AG04450 (cell line): Measurements from ENCODE around the gene LRTM2. TPM values are rescaled to one million over a fixed set of nuclear protein-coding genes. Genes with fewer than 3 reads are reported as not detected.

ENCODE experiments used
- CTCF ChIA-PET: fragments of 300-600, 350-600 bp; formaldehyde crosslinking; extraction: SDS; loops from one replicate; lab custom pipeline; 2022; ENCODE audit warnings: antibody characterized with exemption, inconsistent platforms; lab: Charles Lee
- POLR2A ChIA-PET: fragments of 350-600 bp; formaldehyde crosslinking; extraction: SDS; loops from one replicate; lab custom pipeline; 2021; ENCODE audit warnings: antibody characterized with exemption, inconsistent platforms; lab: Yijun Ruan, JAX
- DNase-seq: peaks from one replicate; pipeline ENCODE4 v3.0.0-alpha.2; 2011; ENCODE audit warnings: low read depth, low spot score
- H3K27ac ChIP-seq: one replicate; pipeline ENCODE4 v1.5.1; 2012; ENCODE audit warnings: low read depth, low read length, control low read depth
- H3K27me3 ChIP-seq: one replicate; pipeline ENCODE4 v1.6.0; 2012; ENCODE audit warnings: low read length; ENCODE audit not compliant: control insufficient read depth, insufficient read depth
- H3K4me3 ChIP-seq: 2 replicates; pipeline ENCODE4 v1.5.1; 2011; ENCODE audit warnings: mild to moderate bottlenecking, low read depth, low read length, control low read depth
- H3K9me3 ChIP-seq: 2 replicates; pipeline ENCODE4 v1.5.1; 2012; ENCODE audit warnings: low read length; ENCODE audit not compliant: control insufficient read depth, insufficient read depth
- polyA plus RNA-seq: library from polyadenylated mRNA; depleted of rRNA; stranded (reverse); fragments of >200 nt; gene quantifications from 2 replicates; pipeline ENCODE4 v1.2.3, GENCODE V29; 2011
- TF ChIP-seq, protein P1 (sequence below): IDR thresholded peaks from 2 replicates; pipeline ENCODE4 v1.5.1; 2011; ENCODE audit warnings: low read depth, low read length, control low read depth, inconsistent platforms

Gene LRTM2
- polyA plus RNA-seq, 1 experiment = not detected

DNA sequence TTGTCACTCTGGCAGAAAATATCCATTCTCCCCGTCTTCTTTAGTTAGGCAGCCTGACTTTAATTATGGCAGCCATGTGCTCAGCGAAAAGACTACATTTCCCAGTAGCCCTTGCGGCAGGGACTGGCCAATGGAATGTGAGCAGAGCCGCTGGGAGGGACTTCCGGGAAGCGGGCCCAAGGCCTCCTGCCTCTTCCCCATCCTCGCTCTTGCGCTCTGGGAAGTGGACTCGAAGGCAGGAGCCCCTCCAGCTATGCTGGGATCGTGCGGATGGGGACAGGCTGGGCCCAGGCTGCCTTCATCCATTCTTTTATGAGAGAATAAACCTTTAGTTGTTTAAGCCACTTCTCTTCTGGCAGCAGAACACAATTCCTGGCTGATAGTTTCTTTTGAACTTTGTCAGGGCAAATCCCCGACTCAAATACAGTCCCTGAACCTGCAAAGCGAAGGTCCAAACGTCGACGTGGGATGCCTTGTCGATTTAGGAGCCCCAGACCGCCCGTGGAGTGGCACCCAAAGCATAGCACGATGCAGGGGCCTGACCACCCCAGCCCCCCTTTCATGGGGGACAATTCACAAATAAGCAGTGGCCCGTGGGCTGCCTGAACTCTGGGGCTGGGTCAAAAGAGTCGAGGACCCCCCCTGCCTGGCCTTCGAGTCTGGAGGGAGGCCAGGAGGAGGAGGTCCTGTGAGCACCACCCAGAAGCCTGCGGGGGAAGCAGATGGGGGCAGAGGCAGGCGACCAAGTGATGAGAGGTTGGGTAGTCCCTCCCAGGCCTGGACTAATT is 15.6 kb upstream of the LRTM2 start:
- H3K27ac ChIP-seq = no peak overlapping the region
- peak; percentile 72 for DNase-seq
- peaks cover 5% of the 10 kb centered on the region; the same call in 1 of the 2 replicates for H3K9me3 ChIP-seq
- TF ChIP-seq, protein P1, sequence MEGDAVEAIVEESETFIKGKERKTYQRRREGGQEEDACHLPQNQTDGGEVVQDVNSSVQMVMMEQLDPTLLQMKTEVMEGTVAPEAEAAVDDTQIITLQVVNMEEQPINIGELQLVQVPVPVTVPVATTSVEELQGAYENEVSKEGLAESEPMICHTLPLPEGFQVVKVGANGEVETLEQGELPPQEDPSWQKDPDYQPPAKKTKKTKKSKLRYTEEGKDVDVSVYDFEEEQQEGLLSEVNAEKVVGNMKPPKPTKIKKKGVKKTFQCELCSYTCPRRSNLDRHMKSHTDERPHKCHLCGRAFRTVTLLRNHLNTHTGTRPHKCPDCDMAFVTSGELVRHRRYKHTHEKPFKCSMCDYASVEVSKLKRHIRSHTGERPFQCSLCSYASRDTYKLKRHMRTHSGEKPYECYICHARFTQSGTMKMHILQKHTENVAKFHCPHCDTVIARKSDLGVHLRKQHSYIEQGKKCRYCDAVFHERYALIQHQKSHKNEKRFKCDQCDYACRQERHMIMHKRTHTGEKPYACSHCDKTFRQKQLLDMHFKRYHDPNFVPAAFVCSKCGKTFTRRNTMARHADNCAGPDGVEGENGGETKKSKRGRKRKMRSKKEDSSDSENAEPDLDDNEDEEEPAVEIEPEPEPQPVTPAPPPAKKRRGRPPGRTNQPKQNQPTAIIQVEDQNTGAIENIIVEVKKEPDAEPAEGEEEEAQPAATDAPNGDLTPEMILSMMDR = no peak
- no peaks in the 10 kb centered on the region for H3K27me3 ChIP-seq
- no peak overlapping the region for H3K4me3 ChIP-seq
- POLR2A ChIA-PET = no interaction called here
- CTCF ChIA-PET = interaction anchor here (8.4 kb wide), 1 partner anchor 135 kb away, joined by 70 read pairs; no protein-coding TSS in a partner anchor

DNA sequence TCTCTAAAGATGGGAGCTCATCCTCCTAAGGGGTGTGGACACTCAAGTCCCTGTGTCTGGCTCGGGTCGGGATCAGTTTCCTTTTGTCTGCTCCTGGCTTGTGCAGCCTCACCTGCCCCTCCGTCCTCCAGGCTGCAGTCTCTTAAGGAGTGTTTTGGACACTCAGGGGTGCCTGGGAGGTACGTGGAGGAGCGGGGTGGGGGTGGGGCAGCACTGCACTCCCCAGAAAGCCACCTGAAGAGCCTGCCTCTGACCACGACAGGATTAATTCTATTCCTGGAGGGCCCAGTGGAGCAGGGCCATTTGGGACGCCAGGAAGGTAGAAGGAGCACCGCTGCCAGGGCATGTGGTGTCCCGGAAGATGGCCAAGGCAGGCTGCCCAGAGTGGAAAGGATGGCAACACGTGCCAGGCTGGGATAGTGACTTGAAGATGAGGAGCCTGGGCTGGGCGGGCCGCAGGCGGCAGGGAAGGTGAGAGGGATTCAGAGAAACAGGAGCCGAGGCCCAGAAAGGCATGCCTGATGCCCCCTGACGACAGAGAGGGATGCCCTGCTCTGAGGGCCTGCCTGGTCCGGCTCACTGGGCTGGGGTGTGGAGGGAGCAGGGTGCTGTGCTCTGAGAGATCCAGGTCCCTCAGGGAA is 14.8 kb upstream of the LRTM2 start:
- POLR2A ChIA-PET = no interaction called here
- CTCF ChIA-PET = interaction anchor here (0.6 to 8.4 kb wide), 2 partner anchors 134 to 1139 kb away, joined by 3 to 70 read pairs; no protein-coding TSS in a partner anchor
- H3K27me3 ChIP-seq = no peaks in the 10 kb centered on the region
- TF ChIP-seq, protein P1 = no peak
- H3K4me3 ChIP-seq = no peak overlapping the region
- no peak for DNase-seq
- H3K9me3 ChIP-seq = peaks cover 5% of the 10 kb centered on the region; the same call in 1 of the 2 replicates
- no peak overlapping the region for H3K27ac ChIP-seq

DNA sequence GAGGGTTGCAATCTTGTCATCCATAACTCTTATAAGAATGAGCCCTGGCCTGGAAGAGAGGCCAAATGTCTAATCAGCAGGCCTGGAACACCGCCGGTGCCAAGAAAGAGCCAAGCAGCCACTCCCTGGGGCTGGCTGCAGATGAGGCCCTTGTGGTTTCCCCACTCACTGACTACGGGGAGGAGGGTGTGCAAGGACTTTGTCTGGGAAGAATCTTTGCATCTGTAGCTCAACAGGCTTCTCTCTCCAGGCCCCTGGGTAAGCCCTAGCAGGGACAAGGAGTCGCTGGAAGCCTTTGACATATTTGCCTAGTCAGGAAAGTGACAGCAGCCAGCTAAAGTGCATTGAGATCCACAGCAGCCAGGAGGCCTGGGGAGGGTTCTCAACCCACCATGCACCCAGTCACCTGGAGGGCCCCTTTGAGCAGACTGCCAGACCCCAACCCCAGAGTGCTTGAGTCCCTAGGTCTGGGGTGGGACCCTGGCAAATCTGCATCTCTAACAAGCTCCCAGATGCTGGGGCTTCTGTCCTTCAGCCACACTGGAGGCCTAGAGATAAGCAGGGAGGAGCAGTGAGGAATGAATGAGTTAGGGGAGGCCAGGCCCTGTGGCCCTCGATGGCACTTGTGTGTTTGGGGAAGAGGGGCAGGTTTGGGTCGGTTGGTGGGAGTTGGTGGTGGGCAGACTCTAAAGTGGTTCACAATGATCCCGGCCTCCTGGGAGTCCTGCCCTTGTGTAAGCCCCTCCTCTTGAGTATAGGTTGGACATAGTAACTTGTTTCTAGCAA is 13.9 kb upstream of the LRTM2 start:
- CTCF ChIA-PET = interaction anchor here (8.4 kb wide), 1 partner anchor 134 kb away, joined by 70 read pairs; no protein-coding TSS in a partner anchor
- no peak for DNase-seq
- no peak overlapping the region for H3K4me3 ChIP-seq
- H3K9me3 ChIP-seq = peaks cover 5% of the 10 kb centered on the region; the same call in 1 of the 2 replicates
- H3K27ac ChIP-seq = no peak overlapping the region
- no peaks in the 10 kb centered on the region for H3K27me3 ChIP-seq
- POLR2A ChIA-PET = no interaction called here
- TF ChIP-seq, protein P1 = no peak

DNA sequence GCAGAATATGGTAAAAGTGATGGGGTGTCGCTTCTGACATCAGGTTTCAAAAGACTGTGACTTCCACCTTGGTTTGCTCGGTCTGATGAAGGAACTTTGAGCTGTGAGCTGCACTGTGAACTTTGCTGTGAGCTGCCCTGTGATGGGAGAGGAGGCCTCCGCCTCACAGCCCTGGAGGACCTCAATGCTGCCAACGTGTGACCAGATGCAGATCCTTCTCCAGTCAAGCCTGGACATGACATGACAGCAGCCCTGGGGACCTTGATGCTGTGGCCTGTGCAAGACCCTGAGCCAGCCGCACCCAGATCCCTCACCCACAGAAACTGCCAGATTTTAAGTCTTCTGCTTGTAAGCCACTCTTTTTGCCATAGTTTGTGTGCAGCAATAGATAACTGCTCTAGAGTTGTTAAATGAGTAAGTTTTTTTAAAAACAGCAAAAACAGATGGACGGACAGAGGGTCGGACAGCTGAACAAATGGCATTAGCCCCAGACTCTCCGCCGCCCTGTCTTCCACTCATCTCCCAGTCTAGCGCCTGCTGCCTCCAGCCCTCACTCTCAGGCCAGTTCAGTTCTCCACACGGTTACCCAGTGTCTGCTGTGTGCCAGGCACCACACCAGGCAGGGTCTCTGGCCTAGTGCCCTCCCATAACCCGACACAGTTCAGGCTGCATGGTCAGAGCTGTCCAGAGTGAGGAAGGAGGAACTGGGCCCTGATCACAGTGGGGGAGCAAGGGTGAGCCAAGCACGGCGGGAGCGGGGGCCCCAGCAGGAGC is 13.1 kb upstream of the LRTM2 start:
- DNase-seq = no peak
- H3K27ac ChIP-seq = no peak overlapping the region
- TF ChIP-seq, protein P1 = no peak
- H3K27me3 ChIP-seq = no peaks in the 10 kb centered on the region
- H3K4me3 ChIP-seq = no peak overlapping the region
- ChIA-PET POLR2A (no interaction called here), CTCF (no interaction called here)
- H3K9me3 ChIP-seq = peaks cover 5% of the 10 kb centered on the region; the same call in 1 of the 2 replicates
